ENCODE results near the gene ZBTB7A.

GRCh38 chr19:4046362-4046691 is 20.4 kb downstream of the ZBTB7A start:
- no peak for TF ChIP-seq MAX (IDR thresholded peaks at IDR 0.05)
- TF ChIP-seq RFX5 (IDR thresholded peaks at IDR 0.05): no peak
- TF ChIP-seq, protein P1, sequence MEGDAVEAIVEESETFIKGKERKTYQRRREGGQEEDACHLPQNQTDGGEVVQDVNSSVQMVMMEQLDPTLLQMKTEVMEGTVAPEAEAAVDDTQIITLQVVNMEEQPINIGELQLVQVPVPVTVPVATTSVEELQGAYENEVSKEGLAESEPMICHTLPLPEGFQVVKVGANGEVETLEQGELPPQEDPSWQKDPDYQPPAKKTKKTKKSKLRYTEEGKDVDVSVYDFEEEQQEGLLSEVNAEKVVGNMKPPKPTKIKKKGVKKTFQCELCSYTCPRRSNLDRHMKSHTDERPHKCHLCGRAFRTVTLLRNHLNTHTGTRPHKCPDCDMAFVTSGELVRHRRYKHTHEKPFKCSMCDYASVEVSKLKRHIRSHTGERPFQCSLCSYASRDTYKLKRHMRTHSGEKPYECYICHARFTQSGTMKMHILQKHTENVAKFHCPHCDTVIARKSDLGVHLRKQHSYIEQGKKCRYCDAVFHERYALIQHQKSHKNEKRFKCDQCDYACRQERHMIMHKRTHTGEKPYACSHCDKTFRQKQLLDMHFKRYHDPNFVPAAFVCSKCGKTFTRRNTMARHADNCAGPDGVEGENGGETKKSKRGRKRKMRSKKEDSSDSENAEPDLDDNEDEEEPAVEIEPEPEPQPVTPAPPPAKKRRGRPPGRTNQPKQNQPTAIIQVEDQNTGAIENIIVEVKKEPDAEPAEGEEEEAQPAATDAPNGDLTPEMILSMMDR (IDR thresholded peaks at IDR 0.05): no peak
- no peak for TF ChIP-seq HDAC2 (IDR thresholded peaks at IDR 0.05)
- TF ChIP-seq POLR2AphosphoS2 (conservative IDR thresholded peaks at IDR 0.05; ENCODE audit: low read length): no peak
- TF ChIP-seq EP300 (IDR thresholded peaks at IDR 0.05): no peak
- TF ChIP-seq, protein P2, sequence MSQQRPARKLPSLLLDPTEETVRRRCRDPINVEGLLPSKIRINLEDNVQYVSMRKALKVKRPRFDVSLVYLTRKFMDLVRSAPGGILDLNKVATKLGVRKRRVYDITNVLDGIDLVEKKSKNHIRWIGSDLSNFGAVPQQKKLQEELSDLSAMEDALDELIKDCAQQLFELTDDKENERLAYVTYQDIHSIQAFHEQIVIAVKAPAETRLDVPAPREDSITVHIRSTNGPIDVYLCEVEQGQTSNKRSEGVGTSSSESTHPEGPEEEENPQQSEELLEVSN (IDR thresholded peaks at IDR 0.05; ENCODE audit: borderline replicate concordance, low read depth): no peak
- no peak for TF ChIP-seq EHF (CRISPR knock-in tag; IDR thresholded peaks at IDR 0.05)
- TF ChIP-seq POLR2A (IDR thresholded peaks at IDR 0.05; ENCODE audit: low read length): no peak
- TF ChIP-seq REST (IDR thresholded peaks at IDR 0.05): no peak
- TF ChIP-seq CHD2 (IDR thresholded peaks at IDR 0.05; ENCODE audit: low read length, partially characterized antibody): no peak
- TF ChIP-seq MYC (IDR thresholded peaks at IDR 0.05; ENCODE audit: borderline replicate concordance, low read length): no peak
- no peak for TF ChIP-seq CEBPB (IDR thresholded peaks at IDR 0.05)
- TF ChIP-seq SREBF2 (IDR thresholded peaks at IDR 0.05): no peak

All from A549 (cell line).